ENCODE measurements around the gene SGSM2. TPM values are rescaled to one million over a fixed set of nuclear protein-coding genes. Genes with fewer than 3 reads are reported as not detected.

Gene SGSM2
- total and polyA plus RNA-seq, 12 donors: 16.3 to 393 (median 52.9) TPM

DNA sequence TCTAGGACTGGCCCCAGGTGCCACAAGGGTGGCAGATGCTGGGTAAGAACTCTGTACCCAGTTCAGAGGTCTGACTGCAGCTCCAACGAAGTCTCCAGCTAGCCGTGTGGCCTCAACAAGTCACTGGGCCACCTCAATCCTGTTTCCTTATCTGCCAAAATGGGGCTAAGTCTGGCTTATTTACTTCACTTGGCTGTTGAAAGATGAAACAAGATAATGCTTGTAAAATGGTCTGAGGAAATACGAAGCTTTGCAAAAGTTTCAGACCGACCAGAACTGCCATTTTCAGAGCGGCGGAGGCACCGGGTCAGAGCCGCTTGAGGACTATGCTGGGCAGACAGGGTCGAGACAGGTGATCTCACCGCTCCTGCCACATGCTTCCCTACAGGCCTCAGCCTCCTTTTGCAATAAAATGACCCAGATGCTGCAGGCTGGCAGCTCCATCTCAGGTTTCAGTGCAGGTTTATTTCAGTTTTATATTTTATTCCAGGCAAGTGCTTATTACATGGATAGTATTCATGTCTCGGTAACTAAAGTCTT is 46.4 kb downstream of the SGSM2 start:
- H3K36me3 ChIP-seq (replicated peaks in 1 of 2): peaks cover 0 to 28% of the 10 kb centered on the region in 2 donors
- no peak for DNase-seq
- H3K27me3 ChIP-seq: no peaks in the 10 kb centered on the region
- no peak overlapping the region for H3K4me3 ChIP-seq
- peak overlapping the region in 2 of 5 donors; percentile 29 to 35 for H3K27ac ChIP-seq
- intact Hi-C loops (cut with DNase I): loop anchor here in 1 of 2 donors (1.0 kb wide), 1 partner anchor 32 kb away; no protein-coding TSS in a partner anchor
- H3K9me3 ChIP-seq (replicated peaks in 1 of 3): no peaks in the 10 kb centered on the region
- H3K4me1 ChIP-seq (replicated peaks in 1 of 2): peaks cover 0 to 28% of the 10 kb centered on the region in 2 donors
- WGBS, 4 donors: 85 to 89% (median 89%) methylated on average over 11 of the region's 11 CpGs
- no peak for TF ChIP-seq POLR2A (IDR thresholded peaks at IDR 0.05)
- no peak for TF ChIP-seq CTCF (IDR thresholded peaks at IDR 0.05)

- DNase-seq: no peak
- no peaks in the 10 kb centered on the region for H3K9me3 ChIP-seq (replicated peaks in 1 of 3)
- peaks cover 0 to 25% of the 10 kb centered on the region in 2 donors for H3K36me3 ChIP-seq (replicated peaks in 1 of 2)
- intact Hi-C loops (cut with DNase I): no loop called here
- peak overlapping the region in 2 of 5 donors; percentile 10 to 49 for H3K27ac ChIP-seq
- TF ChIP-seq CTCF (IDR thresholded peaks at IDR 0.05): no peak
- WGBS, 4 donors: 68 to 76% (median 73%) methylated on average over 14 to 22 of the region's 22 CpGs
- peaks cover 0 to 28% of the 10 kb centered on the region in 2 donors for H3K4me1 ChIP-seq (replicated peaks in 1 of 2)
- no peaks in the 10 kb centered on the region for H3K27me3 ChIP-seq
- H3K4me3 ChIP-seq: no peak overlapping the region
These were observed 47.3 kb downstream of the SGSM2 start for GRCh38 chr17:2384439-2385127.

DNA sequence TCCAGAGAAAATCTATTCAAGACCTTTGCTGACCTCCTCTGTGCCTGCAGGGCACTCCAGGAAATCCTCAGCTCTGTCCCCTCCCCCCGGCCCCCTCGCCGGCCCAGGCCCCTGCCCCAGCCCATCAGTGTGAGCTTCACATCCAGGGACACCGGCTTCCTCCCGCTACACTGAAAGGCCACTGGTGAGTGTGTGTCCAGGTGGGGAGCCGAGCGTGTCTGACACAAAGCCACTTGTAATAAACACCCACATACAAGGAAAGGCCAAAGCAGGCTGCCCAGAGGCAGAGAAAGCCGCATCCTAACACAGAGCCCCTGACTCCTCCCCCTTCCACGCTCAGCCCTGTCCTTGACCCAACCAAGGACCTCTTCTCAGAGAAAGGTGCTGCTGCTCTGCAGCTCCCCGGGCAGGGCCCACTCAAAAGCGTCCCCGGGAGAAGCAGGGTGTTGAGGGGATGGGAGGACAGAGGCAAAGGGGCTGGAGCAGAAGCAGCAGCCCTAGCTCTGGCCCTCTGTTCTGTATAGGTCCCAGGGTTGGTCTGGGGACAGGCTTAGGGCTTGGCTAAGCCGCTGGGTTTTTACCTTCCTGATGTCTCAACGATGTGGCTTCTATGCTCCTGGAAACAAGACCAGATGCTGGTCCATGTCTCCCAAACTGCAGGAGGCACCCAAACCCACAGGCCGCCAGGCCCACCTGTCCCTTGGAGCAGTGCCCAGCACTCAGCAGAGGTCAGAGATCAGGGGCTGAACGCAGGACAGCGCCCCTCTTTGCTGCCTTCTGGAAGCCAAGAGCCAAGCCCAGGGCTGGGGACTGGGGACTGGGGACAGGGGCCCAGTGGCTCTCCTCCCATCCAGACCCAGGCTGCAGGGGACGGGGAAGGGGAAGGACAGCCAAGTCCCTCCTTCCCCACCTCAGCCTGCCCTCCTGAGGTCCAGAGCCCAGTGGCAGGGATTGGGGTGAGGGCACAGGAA is 48.2 kb downstream of the SGSM2 start:
- DNase-seq: peak in 3 of 7 donors; percentile 41 to 52 (median 45)
- TF ChIP-seq CTCF (IDR thresholded peaks at IDR 0.05): no peak
- no peak for TF ChIP-seq POLR2A (IDR thresholded peaks at IDR 0.05)
- peaks cover 0 to 34% of the 10 kb centered on the region in 2 donors for H3K4me1 ChIP-seq (replicated peaks in 1 of 2)
- WGBS, 4 donors: 40 to 53% (median 44%) methylated on average over 9 to 18 of the region's 18 CpGs
- H3K9me3 ChIP-seq (replicated peaks in 1 of 3): no peaks in the 10 kb centered on the region
- intact Hi-C loops (cut with DNase I): no loop called here
- peak overlapping the region in 1 of 5 donors; percentile 49 for H3K27ac ChIP-seq
- peaks cover 0 to 25% of the 10 kb centered on the region in 2 donors for H3K36me3 ChIP-seq (replicated peaks in 1 of 2)
- H3K27me3 ChIP-seq: no peaks in the 10 kb centered on the region
- no peak overlapping the region for H3K4me3 ChIP-seq

Data from adrenal gland (tissue), 12 donors.